Gastrocnemius medialis (tissue), 4 donors: ENCODE data around the gene FHOD3. TPM values are rescaled to one million over a fixed set of nuclear protein-coding genes. Genes with fewer than 3 reads are reported as not detected.

Experiments
- ATAC-seq, 2 donors: fragments of 150-250 bp; one replicate each; pipeline ENCODE4 v1.9.1; 2016
- DNase-seq, 2 donors: peaks; one replicate each; pipeline ENCODE4 v3.0.0-alpha.2; 2019
- H3K27ac ChIP-seq, 4 donors: fragments of 200-600 bp; sonication (generic); 1 replicate in 1 of 4; 2 replicates in 3 of 4; pipeline ENCODE4 v1.5.1; 2016 to 2018; ENCODE audit warnings: mild to moderate bottlenecking in 2 of 4, moderate library complexity in 1 of 4
- H3K27me3 ChIP-seq, 3 donors: fragments of 200-600 bp; sonication (generic) in 2 of 3; 1 replicate in 1 of 3; 2 replicates in 2 of 3; pipeline versions ENCODE4 v1.5.1 to v1.6.0; 2016 to 2019; ENCODE audit warnings: mild to moderate bottlenecking in 1 of 3, moderate library complexity in 1 of 3
- H3K36me3 ChIP-seq, 2 donors: fragments of 200-600 bp; sonication (generic) in 1 of 2; one replicate each; pipeline ENCODE4 v1.5.1; 2017 to 2018
- H3K4me1 ChIP-seq, 2 donors: fragments of 200-600 bp; sonication (generic) in 1 of 2; one replicate each; pipeline ENCODE4 v1.5.1; 2016 to 2017; ENCODE audit warnings: mild to moderate bottlenecking in 2 of 2
- H3K4me3 ChIP-seq, 4 donors: fragments of 200-600 bp; sonication (generic) in 3 of 4; 1 replicate in 1 of 4; 2 replicates in 3 of 4; pipeline ENCODE4 v1.5.1; 2016 to 2019; ENCODE audit warnings: mild to moderate bottlenecking in 2 of 4
- H3K9me3 ChIP-seq, 3 donors: fragments of 200-600 bp; sonication (generic) in 2 of 3; 1 replicate in 1 of 3; 2 replicates in 2 of 3; pipeline ENCODE4 v1.5.1; 2016 to 2019
- POLR2A ChIP-seq, 2 donors: fragments of 450-650 bp; IDR thresholded peaks; one replicate each; pipeline ENCODE4 v1.6.1; 2017; ENCODE audit warnings: antibody characterized with exemption in 2 of 2, mild to moderate bottlenecking in 2 of 2, moderate library complexity in 2 of 2
- in situ Hi-C, 4 donors: fragments of 200-750 bp; cut with MboI; loops; one replicate each; pipeline versions ENCODE4 v1.15.0 to v1.8.0; 2017; ENCODE audit warnings: low sequenced_read_pairs in 4 of 4
- intact Hi-C: fragments of 100-400 bp; cut with DNase I; formaldehyde crosslinking; loops from one replicate; pipeline ENCODE4 v1.15.1; 2023; ENCODE audit warnings: low total_unique reads
- total RNA-seq, 4 donors: library from RNA; depleted of rRNA; stranded (reverse); fragments of >200 nt; gene quantifications; one replicate each; pipeline versions ENCODE4 v1.1.0 to v1.2.3, GENCODE V29; 2016
- TF ChIP-seq, protein P1 (sequence below), 5 experiments: fragments of 450-650 bp in 3 of 5; fragments of 200-600 bp in 2 of 5; sonication (generic) in 2 of 5; IDR thresholded peaks in 4 of 5; conservative IDR thresholded peaks in 1 of 5; 1 replicate in 4 of 5; 2 replicates in 1 of 5; pipeline ENCODE4 v1.5.1; 2016 to 2019; ENCODE audit warnings: antibody characterized with exemption in 5 of 5, mild to moderate bottlenecking in 3 of 5, moderate library complexity in 3 of 5

Gene FHOD3
- total RNA-seq, 4 donors from 2014 or later = 10.0 to 32.5 (median 17.0) TPM

DNA sequence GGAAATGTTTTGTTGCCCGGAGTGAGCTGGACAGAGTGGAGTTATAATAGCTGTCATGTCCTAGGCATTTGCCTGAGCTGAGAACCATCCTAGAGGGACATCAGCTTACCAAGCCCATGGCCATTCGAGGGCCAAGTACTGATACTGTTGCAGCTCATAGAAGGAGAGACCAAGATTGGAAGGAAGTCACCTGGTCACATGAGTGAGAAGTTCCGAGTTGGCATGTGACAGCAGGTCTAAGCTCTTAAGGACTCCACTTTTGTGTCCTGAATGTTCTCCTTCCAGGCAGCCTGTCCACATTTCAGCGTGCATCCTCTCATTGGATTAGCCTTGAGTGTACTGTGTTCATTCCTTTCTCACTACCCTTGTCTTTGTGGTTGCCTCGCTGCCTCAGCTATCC lies 4.4 kb downstream of the FHOD3 start:
- in situ Hi-C loops = no loop called here
- H3K27me3 ChIP-seq = no peaks in the 10 kb centered on the region

DNA sequence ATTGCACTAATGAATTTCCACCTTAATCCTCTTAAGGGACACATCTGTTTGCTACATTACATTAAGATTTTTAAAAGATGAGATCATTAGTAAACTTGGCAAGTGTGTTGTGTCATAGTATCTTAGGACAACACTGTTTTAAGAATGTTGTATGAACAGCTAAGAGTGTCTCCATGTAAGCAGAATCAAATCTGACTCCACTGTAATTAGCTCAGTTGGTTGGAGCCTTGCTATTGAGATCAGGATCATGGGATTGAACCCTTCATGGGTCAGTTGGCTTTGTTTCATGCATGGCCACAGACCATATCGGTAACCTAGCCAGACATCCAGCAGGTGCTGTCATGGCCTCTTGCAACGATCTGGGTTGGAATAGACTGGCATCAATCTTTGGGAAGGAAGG lies 5.2 kb downstream of the FHOD3 start:
- Histone ChIP-seq H3K4me3 (no peak overlapping the region), H3K27ac (peak overlapping the region in 3 of 4 donors; percentile 33 to 79 (median 51)), H3K36me3 (no peaks in the 10 kb centered on the region), H3K9me3 (no peaks in the 10 kb centered on the region), H3K27me3 (no peaks in the 10 kb centered on the region), H3K4me1 (peaks cover 53 to 68% of the 10 kb centered on the region in 2 donors)
- intact Hi-C loops (loop anchor here (5.0 to 10.0 kb wide), 2 partner anchors 90 to 362 kb away; no protein-coding TSS in a partner anchor), in situ Hi-C loops (no loop called here)
- DNase-seq = no peak
- TF ChIP-seq POLR2A (IDR thresholded peaks at IDR 0.05) = no peak
- TF ChIP-seq, protein P1, sequence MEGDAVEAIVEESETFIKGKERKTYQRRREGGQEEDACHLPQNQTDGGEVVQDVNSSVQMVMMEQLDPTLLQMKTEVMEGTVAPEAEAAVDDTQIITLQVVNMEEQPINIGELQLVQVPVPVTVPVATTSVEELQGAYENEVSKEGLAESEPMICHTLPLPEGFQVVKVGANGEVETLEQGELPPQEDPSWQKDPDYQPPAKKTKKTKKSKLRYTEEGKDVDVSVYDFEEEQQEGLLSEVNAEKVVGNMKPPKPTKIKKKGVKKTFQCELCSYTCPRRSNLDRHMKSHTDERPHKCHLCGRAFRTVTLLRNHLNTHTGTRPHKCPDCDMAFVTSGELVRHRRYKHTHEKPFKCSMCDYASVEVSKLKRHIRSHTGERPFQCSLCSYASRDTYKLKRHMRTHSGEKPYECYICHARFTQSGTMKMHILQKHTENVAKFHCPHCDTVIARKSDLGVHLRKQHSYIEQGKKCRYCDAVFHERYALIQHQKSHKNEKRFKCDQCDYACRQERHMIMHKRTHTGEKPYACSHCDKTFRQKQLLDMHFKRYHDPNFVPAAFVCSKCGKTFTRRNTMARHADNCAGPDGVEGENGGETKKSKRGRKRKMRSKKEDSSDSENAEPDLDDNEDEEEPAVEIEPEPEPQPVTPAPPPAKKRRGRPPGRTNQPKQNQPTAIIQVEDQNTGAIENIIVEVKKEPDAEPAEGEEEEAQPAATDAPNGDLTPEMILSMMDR (IDR thresholded peaks at IDR 0.05 in 4 of 5, conservative IDR thresholded peaks at IDR 0.05 in 1 of 5) = no peak
- ATAC-seq = peak in 1 of 2 donors; percentile 18

More for the DNA sequence above, 4.4 kb downstream of the FHOD3 start:
- no peaks in the 10 kb centered on the region for H3K9me3 ChIP-seq
- no peaks in the 10 kb centered on the region for H3K36me3 ChIP-seq
- intact Hi-C loops = loop anchor here (5.0 to 10.0 kb wide), 2 partner anchors 90 to 363 kb away; no protein-coding TSS in a partner anchor
- peak overlapping the region in 3 of 4 donors; percentile 33 to 79 (median 51) for H3K27ac ChIP-seq
- ATAC-seq (no peak), DNase-seq (no peak)
- TF ChIP-seq POLR2A (IDR thresholded peaks at IDR 0.05) = no peak
- TF ChIP-seq, protein P1 (IDR thresholded peaks at IDR 0.05 in 4 of 5, conservative IDR thresholded peaks at IDR 0.05 in 1 of 5) = no peak
- no peak overlapping the region for H3K4me3 ChIP-seq
- peaks cover 53 to 68% of the 10 kb centered on the region in 2 donors for H3K4me1 ChIP-seq

DNA sequence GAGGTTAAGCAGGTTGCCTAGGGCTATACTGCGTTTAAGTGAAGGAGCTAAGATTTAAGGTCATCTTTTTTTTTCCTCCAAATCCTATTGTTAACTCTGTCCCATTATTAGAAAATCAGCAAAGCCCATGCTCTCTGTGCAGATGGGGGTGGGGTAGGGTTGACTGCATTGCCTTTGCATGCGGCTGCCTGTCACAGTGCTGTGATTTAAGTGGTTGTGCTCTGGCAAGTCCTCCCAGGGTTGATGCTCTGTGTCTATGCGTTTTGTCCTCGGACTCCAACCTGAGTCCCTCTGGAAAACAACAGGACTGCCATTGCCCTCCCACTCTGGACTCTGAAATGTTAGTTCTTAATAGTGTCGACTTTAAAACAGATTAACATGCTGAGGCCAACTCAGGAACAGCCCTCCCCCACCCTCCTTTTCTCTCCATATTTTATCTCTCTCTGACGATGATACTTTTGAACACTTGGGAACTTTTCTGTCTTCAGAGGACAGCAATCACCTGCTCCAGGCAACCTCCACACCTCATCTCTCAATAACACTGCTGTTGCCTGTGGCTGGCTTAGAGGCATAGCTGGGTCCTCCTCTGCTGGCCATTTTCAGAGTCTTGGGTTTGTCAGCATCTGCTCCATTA lies 5.8 kb downstream of the FHOD3 start:
- peaks cover 53 to 67% of the 10 kb centered on the region in 2 donors for H3K4me1 ChIP-seq
- no peaks in the 10 kb centered on the region for H3K36me3 ChIP-seq
- ATAC-seq (no peak), DNase-seq (no peak)
- no peak overlapping the region for H3K4me3 ChIP-seq
- intact Hi-C loops (loop anchor here (5.0 to 10.0 kb wide), 2 partner anchors 89 to 361 kb away; no protein-coding TSS in a partner anchor), in situ Hi-C loops (no loop called here)
- TF ChIP-seq, protein P1 (IDR thresholded peaks at IDR 0.05 in 4 of 5, conservative IDR thresholded peaks at IDR 0.05 in 1 of 5) = no peak
- TF ChIP-seq POLR2A (IDR thresholded peaks at IDR 0.05) = no peak
- no peaks in the 10 kb centered on the region for H3K27me3 ChIP-seq
- H3K9me3 ChIP-seq = no peaks in the 10 kb centered on the region
- H3K27ac ChIP-seq = peak overlapping the region in 3 of 4 donors; percentile 33 to 79 (median 51)

DNA sequence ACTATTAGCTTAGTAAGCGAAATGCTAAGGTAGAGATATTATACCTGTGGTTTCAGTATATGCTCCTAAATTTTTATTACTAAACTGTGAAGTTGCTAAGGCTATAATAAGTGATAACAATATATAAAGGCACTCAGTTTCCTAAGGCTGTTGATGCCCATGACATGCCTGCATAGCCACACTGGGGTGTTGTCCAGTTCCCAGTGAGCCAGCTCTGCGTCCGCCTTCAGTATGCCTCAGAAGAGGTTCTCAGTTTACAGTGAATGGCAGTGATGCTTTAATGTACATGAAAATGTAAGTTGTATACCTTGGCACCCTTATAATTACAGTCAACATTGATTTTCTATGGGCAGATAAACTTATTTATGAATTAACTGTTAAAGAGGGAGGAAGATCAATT lies 7.2 kb downstream of the FHOD3 start:
- no peaks in the 10 kb centered on the region for H3K27me3 ChIP-seq
- peaks cover 56 to 65% of the 10 kb centered on the region in 2 donors for H3K4me1 ChIP-seq
- H3K27ac ChIP-seq = peak overlapping the region; percentile 32 to 79 (median 65)
- in situ Hi-C loops = no loop called here
- TF ChIP-seq, protein P1 (IDR thresholded peaks at IDR 0.05 in 4 of 5, conservative IDR thresholded peaks at IDR 0.05 in 1 of 5) = no peak
- no peak for TF ChIP-seq POLR2A (IDR thresholded peaks at IDR 0.05)
- no peaks in the 10 kb centered on the region for H3K36me3 ChIP-seq
- intact Hi-C loops = loop anchor here (5.0 to 10.0 kb wide), 3 partner anchors 88 to 360 kb away; no protein-coding TSS in a partner anchor
- DNase-seq = no peak
- ATAC-seq = peak; percentile 42 to 52
- H3K4me3 ChIP-seq = no peak overlapping the region
- H3K9me3 ChIP-seq = no peaks in the 10 kb centered on the region
